Endothelial cell of umbilical vein (primary cell): ENCODE measurements around the gene PHC3. TPM values are rescaled to one million over a fixed set of nuclear protein-coding genes. Genes with fewer than 3 reads are reported as not detected.

Experiments
- BruUV-seq: library from RNA; stranded (reverse); fragments of 400-500 nt; replicated peaks from 2 replicates; lab custom pipeline; 2021; lab: Mats Ljungman, UMichigan
- CTCF ChIA-PET: fragments of 300-600, 350-600 bp; sonication (Branson Sonifier 250); formaldehyde crosslinking; loops from one replicate; lab custom pipeline; 2021; ENCODE audit warnings: antibody characterized with exemption, inconsistent platforms; lab: Charles Lee
- POLR2A ChIA-PET: fragments of 300-600, 350-600 bp; sonication (Branson Sonifier 250); formaldehyde crosslinking; loops from one replicate; lab custom pipeline; 2021; ENCODE audit warnings: antibody characterized with exemption, inconsistent platforms; lab: Charles Lee
- DNase-seq: peaks from one replicate; pipeline ENCODE4 v3.0.0-alpha.2; 2011; ENCODE audit warnings: low read depth, low spot score
- FAIRE-seq: peaks from 2 replicates; lab custom pipeline; 2011; peaks lifted over from hg19 to GRCh38; lab: Jason Lieb, UNC
- H2AFZ ChIP-seq: 2 replicates; pipeline ENCODE4 v1.6.0; 2012; ENCODE audit warnings: low read depth, low read length, control low read depth, inconsistent platforms
- H3K27ac ChIP-seq: 2 replicates; pipeline ENCODE4 v1.5.1; 2011; ENCODE audit warnings: low read depth, mild to moderate bottlenecking, control low read depth, low read length, moderate library complexity; ENCODE audit not compliant: insufficient read depth
- H3K27me3 ChIP-seq, 2 experiments: 2 replicates each; pipeline versions ENCODE4 v1.6.0 to v1.6.1; 2011; ENCODE audit warnings: low read length in 2 of 2, mixed read lengths in 1 of 2; ENCODE audit not compliant: control insufficient read depth in 2 of 2, insufficient read depth in 2 of 2
- H3K36me3 ChIP-seq, 2 experiments: 2 replicates in 1 of 2; 3 replicates in 1 of 2; pipeline ENCODE4 v1.5.1; 2011; ENCODE audit warnings: low read length in 2 of 2, mild to moderate bottlenecking in 1 of 2, moderate library complexity in 1 of 2; ENCODE audit not compliant: control insufficient read depth in 2 of 2, insufficient read depth in 2 of 2; ENCODE audit errors: extremely low read depth in 1 of 2
- H3K4me1 ChIP-seq: 3 replicates; pipeline ENCODE4 v1.5.1; 2011; ENCODE audit warnings: mild to moderate bottlenecking, low read length; ENCODE audit not compliant: control insufficient read depth, insufficient read depth; ENCODE audit errors: extremely low read depth
- H3K4me2 ChIP-seq: 2 replicates; pipeline ENCODE4 v1.6.1; 2011; ENCODE audit warnings: low read length, control low read depth, mixed read lengths; ENCODE audit not compliant: insufficient read depth
- H3K4me3 ChIP-seq, 3 experiments: fragments of 200-600 bp in 1 of 3; sonication (generic), shearing (Covaris generic) in 1 of 3; replicated peaks in 1 of 3; 2 replicates each; pipeline ENCODE4 v1.5.1; 2011 to 2016; ENCODE audit warnings: control low read depth in 3 of 3, low read length in 3 of 3, mild to moderate bottlenecking in 2 of 3, inconsistent platforms in 1 of 3, low read depth in 1 of 3, moderate library complexity in 1 of 3; ENCODE audit not compliant: insufficient read depth in 1 of 3
- H3K79me2 ChIP-seq: 2 replicates; pipeline ENCODE4 v1.6.0; 2012; ENCODE audit warnings: low read length, inconsistent platforms; ENCODE audit not compliant: control insufficient read depth, insufficient read depth
- H3K9ac ChIP-seq: replicated peaks from 2 replicates; pipeline ENCODE3; 2011; ENCODE audit warnings: low read length, control low read depth; ENCODE audit not compliant: insufficient read depth; ENCODE audit errors: extremely low read depth
- H3K9me1 ChIP-seq: replicated peaks from 3 replicates; pipeline ENCODE4 v1.6.0; 2011; ENCODE audit warnings: mild to moderate bottlenecking, low read length; ENCODE audit not compliant: control insufficient read depth, insufficient read depth; ENCODE audit errors: extremely low read depth
- H3K9me3 ChIP-seq: replicated peaks from 2 replicates; pipeline ENCODE4 v1.5.1; 2012; ENCODE audit warnings: low read length, inconsistent platforms; ENCODE audit not compliant: control insufficient read depth, insufficient read depth
- H4K20me1 ChIP-seq: replicated peaks from 2 replicates; pipeline ENCODE3; 2011; ENCODE audit warnings: mild to moderate bottlenecking, low read length; ENCODE audit not compliant: control insufficient read depth, insufficient read depth; ENCODE audit errors: extremely low read depth
- EZH2 ChIP-seq: IDR thresholded peaks from 2 replicates; pipeline ENCODE4 v1.6.1; 2012; ENCODE audit warnings: borderline replicate concordance, low read depth, mild to moderate bottlenecking, moderate library complexity, low read length, inconsistent platforms; ENCODE audit not compliant: severe bottlenecking
- FOS ChIP-seq: IDR thresholded peaks from 2 replicates; pipeline ENCODE4 v1.6.1; 2011; ENCODE audit warnings: mild to moderate bottlenecking, low read length, moderate library complexity, borderline replicate concordance; ENCODE audit not compliant: insufficient read depth
- GATA2 ChIP-seq: IDR thresholded peaks from 2 replicates; pipeline ENCODE4 v1.7.0; 2011; ENCODE audit warnings: low read depth, mild to moderate bottlenecking, moderate library complexity, mixed read lengths, low read length; ENCODE audit not compliant: insufficient read length, insufficient read depth
- JUN ChIP-seq: IDR thresholded peaks from 2 replicates; pipeline ENCODE4 v1.6.1; 2011; ENCODE audit warnings: borderline replicate concordance, low read depth; ENCODE audit not compliant: insufficient read length, insufficient read depth
- MYC ChIP-seq: IDR thresholded peaks from one replicate; pipeline ENCODE4 v1.6.1; 2011; ENCODE audit warnings: mild to moderate bottlenecking, low read depth, low read length
- POLR2A ChIP-seq: IDR thresholded peaks from 2 replicates; pipeline ENCODE4 v1.6.1; 2012; ENCODE audit warnings: low read depth, mild to moderate bottlenecking, control low read depth, low read length
- POLR2AphosphoS5 ChIP-seq: IDR thresholded peaks from 2 replicates; pipeline ENCODE4 v1.6.1; 2012; ENCODE audit warnings: low read depth, mild to moderate bottlenecking, control low read depth, low read length, moderate library complexity; ENCODE audit not compliant: insufficient read depth
- dilution Hi-C: fragments of 300-500 bp; cut with MboI; formaldehyde crosslinking; loops from one replicate; pipeline ENCODE4 v1.15.0; 2019; ENCODE audit warnings: low sequenced_read_pairs; ENCODE audit not compliant: extremely low pct_ligation_motif_present
- intact Hi-C: fragments of 100-400 bp; cut with micrococcal nuclease; formaldehyde crosslinking; loops from one replicate; pipeline ENCODE4 v1.10.0; 2022
- polyA plus RNA-seq, 4 experiments: library from polyadenylated mRNA; depleted of rRNA in 3 of 4; stranded (reverse) in 3 of 4; unstranded in 1 of 4; fragments of >200 nt; gene quantifications; 2 replicates each; pipeline versions ENCODE4 v1.2.1 to v1.2.3, GENCODE V29; 2011 to 2012; ENCODE audit warnings: missing spikeins in 1 of 4
- total RNA-seq: library from RNA; stranded (reverse); gene quantifications from 2 replicates; pipeline ENCODE4 v1.2.3, GENCODE V29; 2021
- TF ChIP-seq, protein P1 (sequence below): IDR thresholded peaks from 2 replicates; pipeline ENCODE4 v1.6.1; 2011; ENCODE audit not compliant: insufficient read depth, insufficient read length
- TF ChIP-seq, protein P2 (sequence below), 2 donors: IDR thresholded peaks; 1 replicate in 1 of 2; 2 replicates in 1 of 2; pipeline ENCODE4 v1.5.1; 2011; ENCODE audit warnings: low read length in 2 of 2, mild to moderate bottlenecking in 2 of 2, moderate library complexity in 2 of 2, control low read depth in 1 of 2, inconsistent platforms in 1 of 2, low read depth in 1 of 2; ENCODE audit not compliant: insufficient read depth in 1 of 2; ENCODE audit errors: extremely low read depth in 1 of 2

Gene PHC3
- total and polyA plus RNA-seq, 2 donors (not counting 3 experiments of a cell fraction or from before 2014, with no cell fraction given) = 35.7 to 45.8 TPM

GRCh38 chr3:170137986-170138385 is 43.5 kb downstream of the PHC3 start:
- H3K27me3 ChIP-seq = no peaks in the 10 kb centered on the region
- FAIRE-seq = no peak
- no peak overlapping the region for H3K4me2 ChIP-seq
- DNase-seq = no peak
- no peaks in the 10 kb centered on the region for H3K4me1 ChIP-seq
- no peak overlapping the region for H3K4me3 ChIP-seq
- H3K27ac ChIP-seq = no peak overlapping the region
- H3K9me1 ChIP-seq = no peaks in the 10 kb centered on the region
- dilution Hi-C loops = no loop called here
- H3K79me2 ChIP-seq = peaks cover 9% of the 10 kb centered on the region
- POLR2A ChIA-PET = no interaction called here
- intact Hi-C loops = no loop called here
- TF ChIP-seq GATA2 (no peak), POLR2AphosphoS5 (no peak), FOS (no peak), JUN (no peak), MYC (no peak), EZH2 (no peak), POLR2A (no peak)
- TF ChIP-seq, protein P1, sequence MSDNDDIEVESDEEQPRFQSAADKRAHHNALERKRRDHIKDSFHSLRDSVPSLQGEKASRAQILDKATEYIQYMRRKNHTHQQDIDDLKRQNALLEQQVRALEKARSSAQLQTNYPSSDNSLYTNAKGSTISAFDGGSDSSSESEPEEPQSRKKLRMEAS = no peak
- TF ChIP-seq, protein P2, sequence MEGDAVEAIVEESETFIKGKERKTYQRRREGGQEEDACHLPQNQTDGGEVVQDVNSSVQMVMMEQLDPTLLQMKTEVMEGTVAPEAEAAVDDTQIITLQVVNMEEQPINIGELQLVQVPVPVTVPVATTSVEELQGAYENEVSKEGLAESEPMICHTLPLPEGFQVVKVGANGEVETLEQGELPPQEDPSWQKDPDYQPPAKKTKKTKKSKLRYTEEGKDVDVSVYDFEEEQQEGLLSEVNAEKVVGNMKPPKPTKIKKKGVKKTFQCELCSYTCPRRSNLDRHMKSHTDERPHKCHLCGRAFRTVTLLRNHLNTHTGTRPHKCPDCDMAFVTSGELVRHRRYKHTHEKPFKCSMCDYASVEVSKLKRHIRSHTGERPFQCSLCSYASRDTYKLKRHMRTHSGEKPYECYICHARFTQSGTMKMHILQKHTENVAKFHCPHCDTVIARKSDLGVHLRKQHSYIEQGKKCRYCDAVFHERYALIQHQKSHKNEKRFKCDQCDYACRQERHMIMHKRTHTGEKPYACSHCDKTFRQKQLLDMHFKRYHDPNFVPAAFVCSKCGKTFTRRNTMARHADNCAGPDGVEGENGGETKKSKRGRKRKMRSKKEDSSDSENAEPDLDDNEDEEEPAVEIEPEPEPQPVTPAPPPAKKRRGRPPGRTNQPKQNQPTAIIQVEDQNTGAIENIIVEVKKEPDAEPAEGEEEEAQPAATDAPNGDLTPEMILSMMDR (IDR thresholded peaks at IDR 0.05; ENCODE audit: extremely low read depth in 1 of 2, insufficient read depth in 1 of 2, low read depth in 1 of 2, low read length in 2 of 2) = no peak
- CTCF ChIA-PET = interaction anchor here (1.3 kb wide), 1 partner anchor 13 kb away, joined by 3 read pairs; no protein-coding TSS in a partner anchor
- no peak overlapping the region for H3K9ac ChIP-seq
- no peaks in the 10 kb centered on the region for H4K20me1 ChIP-seq
- no TSS peak for BruUV-seq
- H3K36me3 ChIP-seq = no peaks in the 10 kb centered on the region
- no peaks in the 10 kb centered on the region for H3K9me3 ChIP-seq
- H2AFZ ChIP-seq = no peak overlapping the region
